ENCODE measurements around the gene COL4A2.

The COL4A2 gene

GRCh38 chr13:110334256-110334655 lies 27.2 kb downstream of the COL4A2 start:
- TF ChIP-seq, protein P1, sequence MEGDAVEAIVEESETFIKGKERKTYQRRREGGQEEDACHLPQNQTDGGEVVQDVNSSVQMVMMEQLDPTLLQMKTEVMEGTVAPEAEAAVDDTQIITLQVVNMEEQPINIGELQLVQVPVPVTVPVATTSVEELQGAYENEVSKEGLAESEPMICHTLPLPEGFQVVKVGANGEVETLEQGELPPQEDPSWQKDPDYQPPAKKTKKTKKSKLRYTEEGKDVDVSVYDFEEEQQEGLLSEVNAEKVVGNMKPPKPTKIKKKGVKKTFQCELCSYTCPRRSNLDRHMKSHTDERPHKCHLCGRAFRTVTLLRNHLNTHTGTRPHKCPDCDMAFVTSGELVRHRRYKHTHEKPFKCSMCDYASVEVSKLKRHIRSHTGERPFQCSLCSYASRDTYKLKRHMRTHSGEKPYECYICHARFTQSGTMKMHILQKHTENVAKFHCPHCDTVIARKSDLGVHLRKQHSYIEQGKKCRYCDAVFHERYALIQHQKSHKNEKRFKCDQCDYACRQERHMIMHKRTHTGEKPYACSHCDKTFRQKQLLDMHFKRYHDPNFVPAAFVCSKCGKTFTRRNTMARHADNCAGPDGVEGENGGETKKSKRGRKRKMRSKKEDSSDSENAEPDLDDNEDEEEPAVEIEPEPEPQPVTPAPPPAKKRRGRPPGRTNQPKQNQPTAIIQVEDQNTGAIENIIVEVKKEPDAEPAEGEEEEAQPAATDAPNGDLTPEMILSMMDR (IDR thresholded peaks at IDR 0.05; ENCODE audit: insufficient read depth, low read depth, low read length, missing control alignments), result no peak
- DNase-seq (ENCODE audit: low read depth), result no peak
- no peak overlapping the region for H3K4me3 ChIP-seq (ENCODE audit: low read depth, low read length)

GRCh38 chr13:110334841-110335490 lies 27.9 kb downstream of the COL4A2 start:
- no peak for DNase-seq (ENCODE audit: low read depth)
- no peak overlapping the region for H3K4me3 ChIP-seq (ENCODE audit: low read depth, low read length)
- TF ChIP-seq, protein P1 (IDR thresholded peaks at IDR 0.05; ENCODE audit: insufficient read depth, low read depth, low read length, missing control alignments), result no peak

DNA sequence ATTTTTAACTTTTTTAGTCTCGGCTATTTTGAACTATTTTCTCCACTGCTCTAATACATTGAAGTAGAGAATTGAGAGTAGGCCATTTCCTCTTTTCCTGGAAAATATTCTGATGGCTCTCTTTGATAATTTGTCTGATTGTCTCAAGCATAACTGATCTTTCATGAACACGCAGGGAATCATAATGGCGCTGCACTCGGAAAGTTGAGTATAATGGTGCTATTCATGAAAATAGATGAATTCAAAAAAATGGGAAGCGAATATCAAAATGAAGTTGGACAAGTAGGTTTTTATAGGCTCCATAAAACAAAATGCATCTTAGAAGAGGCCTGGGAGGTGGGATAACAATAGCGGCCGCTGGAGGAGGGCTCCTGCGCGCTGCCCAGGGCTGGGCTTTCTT lies 29.0 kb downstream of the COL4A2 start:
- H3K4me3 ChIP-seq (ENCODE audit: low read depth, low read length), result no peak overlapping the region
- DNase-seq (ENCODE audit: low read depth), result no peak
- TF ChIP-seq, protein P1 (IDR thresholded peaks at IDR 0.05; ENCODE audit: insufficient read depth, low read depth, low read length, missing control alignments), result no peak

DNA sequence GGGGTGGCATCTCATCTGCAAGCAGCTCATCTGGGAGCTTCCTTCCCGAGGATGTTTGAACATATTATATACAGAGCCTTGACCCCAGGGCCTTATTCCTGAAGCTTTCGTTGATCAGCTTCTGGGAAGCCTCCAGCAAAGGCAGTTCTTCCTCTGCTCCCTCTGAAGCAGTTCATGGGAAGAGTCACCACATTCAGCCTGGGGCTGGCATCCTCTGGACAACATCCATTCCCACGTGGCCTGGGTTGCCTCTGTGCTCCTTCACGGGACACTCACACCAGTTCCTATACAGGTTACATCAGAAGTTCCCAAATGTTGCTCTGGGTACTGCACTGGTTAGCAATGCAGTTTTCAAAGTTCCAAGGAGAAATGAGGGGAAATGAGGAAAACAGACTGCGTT lies 29.6 kb downstream of the COL4A2 start:
- TF ChIP-seq, protein P1 (IDR thresholded peaks at IDR 0.05; ENCODE audit: insufficient read depth, low read depth, low read length, missing control alignments), result no peak
- no peak for DNase-seq (ENCODE audit: low read depth)
- H3K4me3 ChIP-seq (ENCODE audit: low read depth, low read length), result no peak overlapping the region

GRCh38 chr13:110337247-110337646 lies 30.2 kb downstream of the COL4A2 start:
- DNase-seq (ENCODE audit: low read depth), result no peak
- H3K4me3 ChIP-seq (ENCODE audit: low read depth, low read length), result no peak overlapping the region
- TF ChIP-seq, protein P1 (IDR thresholded peaks at IDR 0.05; ENCODE audit: insufficient read depth, low read depth, low read length, missing control alignments), result no peak

GRCh38 chr13:110338441-110339101 lies 31.5 kb downstream of the COL4A2 start:
- no peak for DNase-seq (ENCODE audit: low read depth)
- H3K4me3 ChIP-seq (ENCODE audit: low read depth, low read length), result no peak overlapping the region
- TF ChIP-seq, protein P1 (IDR thresholded peaks at IDR 0.05; ENCODE audit: insufficient read depth, low read depth, low read length, missing control alignments), result no peak
